SIG-M5 treated with dmso at 0.1 percent for 504 hours (cell line): ENCODE measurements around the gene SMAD2.
"Not testable (repeated sequence)": the region's sequence is repeated elsewhere in the genome, so short reads cannot be mapped to it uniquely, and the experiment has no call there.

ENCODE experiments used
- DNase-seq: peaks from one replicate; lab custom pipeline; 2025; ENCODE audit not compliant: unreplicated experiment; lab: John Stamatoyannopoulos, UW

The SMAD2 gene

GRCh38 chr18:47846431-47846830 lies 84.0 kb downstream of the SMAD2 start:
- DNase-seq: no peak

DNA sequence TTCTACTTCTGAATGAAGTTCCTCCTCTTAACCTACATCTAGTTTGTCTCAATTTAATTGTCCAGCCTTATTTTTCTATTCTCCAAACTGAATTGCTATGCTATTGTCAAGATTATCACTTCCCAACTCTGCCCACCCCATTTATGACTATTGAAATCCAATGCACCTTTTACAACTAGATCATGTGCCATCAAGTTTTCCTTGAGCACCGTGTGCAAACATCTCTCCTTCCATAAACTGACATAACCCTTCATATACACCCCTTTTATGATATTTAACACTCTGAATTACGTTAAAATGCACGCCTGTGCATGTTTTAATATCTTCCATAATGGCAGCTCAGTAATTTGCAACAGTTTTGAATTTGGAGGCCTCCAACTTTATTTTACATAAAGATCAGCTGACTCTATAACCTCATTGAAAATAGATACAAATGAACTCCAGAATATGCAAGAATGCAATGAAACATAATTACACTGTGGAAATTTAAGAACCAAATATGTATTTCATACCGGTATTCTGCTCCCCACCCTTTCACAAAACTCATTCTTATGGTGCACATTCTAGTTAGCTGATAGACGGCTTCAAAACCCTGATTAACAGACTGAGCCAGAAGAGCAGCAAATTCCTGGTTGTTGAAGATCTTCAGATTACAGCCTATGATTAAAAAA lies 85.5 kb downstream of the SMAD2 start:
- no peak for DNase-seq

- DNase-seq: no peak
These were observed 87.6 kb downstream of the SMAD2 start for GRCh38 chr18:47842836-47843235.

GRCh38 chr18:47838396-47838795 lies 92.1 kb downstream of the SMAD2 start:
- DNase-seq: no peak

- no peak for DNase-seq
These were observed 98.1 kb downstream of the SMAD2 start for GRCh38 chr18:47832348-47832747.

DNA sequence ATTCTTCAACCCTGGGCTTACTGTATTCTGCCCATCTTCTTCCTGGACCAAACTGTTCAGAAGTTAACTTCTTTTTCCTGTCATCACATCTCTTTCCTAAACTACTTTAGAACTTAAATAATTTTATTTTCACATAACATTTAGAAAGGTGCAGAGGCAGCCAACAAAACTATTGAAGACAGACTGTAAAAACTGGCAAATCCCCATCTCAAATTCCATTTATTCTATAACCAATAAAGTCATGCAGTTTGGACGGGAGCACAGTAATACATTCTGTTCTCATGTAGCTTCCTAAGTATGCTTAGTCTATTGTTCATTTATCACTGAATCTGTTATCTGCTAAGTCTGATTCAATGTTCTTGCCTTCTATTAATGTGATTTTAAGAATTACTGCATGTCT lies 99.1 kb downstream of the SMAD2 start:
- no peak for DNase-seq

- no peak for DNase-seq
These were observed 99.7 kb downstream of the SMAD2 start for GRCh38 chr18:47830772-47831171.

DNA sequence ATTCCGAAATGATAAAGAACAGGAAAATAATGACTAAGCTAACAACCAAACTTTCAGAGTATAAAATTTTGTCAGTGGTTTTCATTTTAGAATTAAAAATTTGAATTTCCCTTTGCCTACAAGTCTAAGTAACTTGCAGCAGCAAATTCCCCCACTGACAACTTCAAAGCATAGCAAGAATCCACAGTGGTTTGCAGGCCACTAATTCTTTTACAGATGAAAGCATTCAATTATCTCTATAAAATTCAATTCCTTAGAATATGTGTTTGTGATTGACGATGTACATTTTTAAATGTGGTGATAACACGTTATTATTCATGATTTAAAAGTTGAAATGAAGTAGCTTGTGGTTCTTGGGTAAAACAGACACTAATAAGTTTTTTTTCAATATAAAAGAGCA lies 100.6 kb downstream of the SMAD2 start:
- DNase-seq: no peak

DNA sequence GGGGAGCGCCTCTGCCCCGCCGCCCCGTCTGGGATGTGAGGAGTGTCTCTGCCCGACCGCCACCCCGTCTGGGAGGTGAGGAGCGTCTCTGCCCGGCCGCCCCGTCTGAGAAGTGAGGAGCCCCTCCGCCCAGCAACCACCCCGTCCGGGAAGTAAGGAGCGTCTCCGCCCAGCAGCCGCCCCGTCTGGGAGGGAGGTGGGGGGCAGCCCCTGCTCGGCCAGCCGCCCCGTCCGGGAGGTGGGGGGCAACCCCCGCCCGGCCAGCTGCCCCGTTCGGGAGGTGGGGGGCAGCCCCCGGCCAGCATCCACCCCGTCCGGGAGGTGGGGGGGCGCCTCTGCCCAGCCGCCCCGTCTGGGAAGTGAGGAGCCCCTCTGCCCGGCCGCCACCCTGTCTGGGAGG lies 102.4 kb downstream of the SMAD2 start:
- DNase-seq: not testable (repeated sequence)

DNA sequence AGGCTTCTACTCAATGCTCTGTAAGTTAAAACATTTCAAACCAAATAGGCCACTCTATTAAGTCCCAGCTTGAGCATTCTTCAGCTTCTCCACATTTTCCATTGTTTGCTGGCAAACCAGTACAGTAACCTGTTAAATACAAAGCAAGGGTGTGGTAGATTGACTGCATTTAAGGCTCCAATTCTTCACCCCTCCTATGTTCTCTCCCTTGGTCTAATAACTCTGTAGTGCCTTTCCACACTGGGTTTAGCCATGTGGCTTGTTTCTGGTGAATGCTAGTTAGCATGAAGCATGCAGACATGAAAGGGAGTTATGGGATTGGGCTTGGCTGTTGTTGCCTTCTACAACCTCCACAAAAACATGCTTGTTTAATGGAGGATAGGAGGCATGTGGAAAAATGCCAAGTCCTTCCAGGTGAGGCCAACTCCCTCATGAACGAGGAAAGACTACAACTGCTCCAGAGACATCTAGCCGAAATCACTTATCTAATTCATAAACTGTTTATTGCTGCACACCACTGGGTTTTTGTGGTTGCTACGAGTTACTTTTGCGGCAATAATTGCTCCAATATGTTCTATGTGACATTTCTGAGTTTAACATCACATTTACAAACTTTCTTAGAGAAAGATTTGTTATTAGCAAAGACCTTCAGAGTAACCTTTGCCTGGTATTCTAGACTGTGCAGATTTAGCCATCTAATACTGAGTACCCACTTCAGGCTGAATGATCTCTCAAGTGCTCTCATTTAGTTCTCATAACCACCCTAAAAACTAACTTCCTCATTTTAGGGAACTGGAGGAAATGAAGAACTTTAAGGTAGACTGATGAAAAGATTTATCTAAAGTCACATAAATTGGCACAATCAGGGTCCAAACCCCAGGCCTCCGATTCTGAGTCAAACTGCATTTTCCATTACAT lies 104.0 kb downstream of the SMAD2 start:
- DNase-seq: no peak

GRCh38 chr18:47821314-47821713 lies 109.1 kb downstream of the SMAD2 start:
- DNase-seq: no peak

DNA sequence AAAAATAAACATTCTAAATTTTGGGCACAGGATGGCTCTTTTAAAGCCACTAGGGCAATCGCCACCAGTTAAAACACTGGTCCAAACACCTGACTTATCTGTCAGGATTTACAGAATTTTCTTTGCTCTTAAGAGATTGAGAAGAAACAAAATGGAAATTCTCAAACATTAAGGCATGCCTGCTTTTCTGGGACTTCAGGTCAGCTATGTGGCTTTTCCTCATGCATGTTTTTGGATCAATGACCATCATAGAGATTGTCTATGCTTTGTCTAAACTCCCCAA lies 112.7 kb downstream of the SMAD2 start:
- no peak for DNase-seq

DNA sequence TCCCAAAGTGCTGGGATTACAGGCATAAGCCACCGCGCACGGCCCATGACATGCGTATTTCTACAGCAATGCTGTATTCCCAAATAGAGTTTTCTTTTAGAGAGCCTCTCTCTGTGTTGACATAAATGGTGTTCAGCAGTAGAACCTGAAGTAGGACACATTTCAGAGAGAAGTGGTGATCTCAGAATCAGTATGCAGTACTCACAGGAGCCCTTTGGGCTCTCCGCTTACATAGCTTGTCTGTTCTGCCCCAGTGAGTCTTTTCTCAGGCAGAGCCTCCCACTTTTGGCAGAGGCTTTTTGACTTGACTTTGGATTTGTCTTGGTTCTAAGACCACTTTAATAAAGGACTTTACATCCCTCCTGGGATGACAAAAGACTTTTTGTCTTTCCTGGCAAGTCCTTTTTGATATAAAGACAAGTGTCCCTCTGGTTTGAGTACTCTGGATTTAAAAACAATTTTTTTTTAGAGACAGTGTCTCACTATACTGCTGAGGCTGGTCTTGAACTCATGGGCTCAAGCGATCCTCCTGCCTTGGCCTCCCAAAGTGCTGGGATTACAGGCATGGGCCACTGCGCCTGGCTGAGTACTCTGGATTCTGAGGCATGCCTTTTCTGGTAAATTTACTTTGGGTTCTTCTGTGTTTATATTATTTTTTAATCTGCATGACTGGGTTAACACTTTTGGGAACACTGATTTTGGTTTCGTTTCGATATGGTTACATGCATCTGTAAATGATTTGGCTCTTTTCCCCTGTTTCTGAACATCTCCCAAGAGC lies 113.3 kb downstream of the SMAD2 start:
- no peak for DNase-seq

GRCh38 chr18:47815486-47816270 lies 114.8 kb downstream of the SMAD2 start:
- DNase-seq: peak; percentile 18

DNA sequence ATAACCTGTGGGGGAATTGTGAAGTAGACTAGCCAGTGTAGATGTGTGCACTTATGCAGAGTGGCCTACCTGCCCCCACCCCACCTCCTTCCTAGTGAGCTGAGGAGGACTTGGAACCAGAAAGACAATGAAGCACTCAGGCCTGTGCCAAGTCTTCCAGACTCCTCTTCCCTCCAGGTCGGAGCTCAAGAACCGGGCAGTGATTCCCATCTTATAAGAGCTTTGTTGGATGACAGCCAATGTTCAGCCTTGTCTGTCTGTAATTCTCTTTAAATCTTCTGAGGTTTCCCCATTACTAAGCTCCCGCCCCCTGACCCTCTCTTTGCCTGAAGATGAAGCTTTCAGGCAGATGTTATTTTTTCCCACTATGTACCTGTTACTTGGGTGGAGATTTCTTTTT lies 121.0 kb downstream of the SMAD2 start:
- no peak for DNase-seq

GRCh38 chr18:47802802-47803201 lies 127.7 kb downstream of the SMAD2 start:
- DNase-seq: no peak

GRCh38 chr18:47801817-47802216 lies 128.6 kb downstream of the SMAD2 start:
- DNase-seq: no peak

DNA sequence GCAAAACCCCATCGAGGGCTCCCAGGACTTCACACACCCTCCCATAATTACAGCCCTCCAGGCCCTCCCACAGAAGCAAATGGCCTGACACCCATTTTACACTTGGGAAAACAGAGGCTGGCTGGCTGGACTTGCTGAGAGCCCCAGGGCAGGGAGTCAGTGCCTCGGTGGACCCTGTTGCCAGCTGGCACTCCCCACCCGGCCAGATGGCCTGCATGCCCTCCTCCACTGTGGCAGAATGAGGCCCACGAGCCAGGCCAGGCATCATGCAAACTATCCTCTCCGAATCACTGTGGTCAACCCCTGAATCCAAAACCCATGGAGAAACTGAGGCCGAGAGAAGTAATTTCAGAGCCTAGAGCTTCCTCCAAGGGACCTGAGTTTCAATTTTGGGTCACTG lies 129.7 kb downstream of the SMAD2 start:
- DNase-seq: no peak

DNA sequence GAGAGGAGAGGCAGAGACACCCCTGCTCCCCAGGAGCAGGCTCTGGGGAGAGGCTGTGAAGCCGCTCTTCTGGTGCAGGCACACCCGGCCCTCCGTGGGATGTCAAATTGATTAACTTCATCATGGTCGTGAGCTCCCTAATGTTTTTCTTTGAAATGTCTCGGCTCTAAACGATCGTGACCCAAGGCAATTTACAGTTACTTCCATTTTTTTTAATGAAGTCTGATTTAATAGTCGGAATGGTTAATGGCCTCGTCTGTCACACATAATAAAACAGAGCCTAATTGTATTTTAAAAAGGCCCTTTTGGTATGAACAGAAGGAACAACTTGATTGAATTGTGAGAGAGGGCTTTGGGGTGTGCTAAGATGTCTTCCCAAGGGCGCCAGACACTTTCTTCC lies 130.2 kb downstream of the SMAD2 start:
- DNase-seq: no peak

GRCh38 chr18:47799376-47799775 lies 131.1 kb downstream of the SMAD2 start:
- no peak for DNase-seq

GRCh38 chr18:47798366-47798765 lies 132.1 kb downstream of the SMAD2 start:
- no peak for DNase-seq
